HEK293T (cell line): Measurements from ENCODE around the gene MGAT5.

Experiments used
- CTCF ChIA-PET: fragments of 350-600 bp; formaldehyde crosslinking; extraction: SDS; loops from one replicate; lab custom pipeline; 2021; ENCODE audit warnings: antibody characterized with exemption, inconsistent platforms; lab: Yijun Ruan, JAX
- POLR2A ChIA-PET: fragments of 350-600 bp; formaldehyde crosslinking; extraction: SDS; loops from one replicate; lab custom pipeline; 2020; ENCODE audit warnings: antibody characterized with exemption, inconsistent platforms; lab: Yijun Ruan, JAX
- DNase-seq: peaks from one replicate; pipeline ENCODE4 v3.0.0; 2012; ENCODE audit warnings: mixed read lengths; ENCODE audit errors: extremely low spot score
- ARNT ChIP-seq: fragments of 450-650 bp; IDR thresholded peaks from 2 replicates; pipeline ENCODE4 v1.6.1; 2017; ENCODE audit warnings: mild to moderate bottlenecking
- BHLHE40 ChIP-seq: fragments of 450-650 bp; IDR thresholded peaks from 2 replicates; pipeline ENCODE4 v1.6.1; 2016; ENCODE audit warnings: mild to moderate bottlenecking, moderate library complexity, borderline replicate concordance
- CTBP1 ChIP-seq: fragments of 450-650 bp; IDR thresholded peaks from 2 replicates; pipeline ENCODE4 v1.6.1; 2016; ENCODE audit warnings: borderline replicate concordance
- ELF4 ChIP-seq: fragments of 450-650 bp; IDR thresholded peaks from 2 replicates; pipeline ENCODE4 v1.6.1; 2017; ENCODE audit warnings: antibody characterized with exemption
- FOXA1 ChIP-seq: fragments of 450-650 bp; IDR thresholded peaks from 2 replicates; pipeline ENCODE4 v1.6.1; 2016; ENCODE audit warnings: mild to moderate bottlenecking
- FOXK2 ChIP-seq: fragments of 450-650 bp; IDR thresholded peaks from 2 replicates; pipeline ENCODE4 v1.6.1; 2016; ENCODE audit warnings: mild to moderate bottlenecking
- FOXM1 ChIP-seq: fragments of 450-650 bp; IDR thresholded peaks from 2 replicates; pipeline ENCODE4 v1.6.1; 2017; ENCODE audit warnings: mild to moderate bottlenecking, borderline replicate concordance
- HDGF ChIP-seq: fragments of 450-650 bp; IDR thresholded peaks from 2 replicates; pipeline ENCODE4 v1.6.1; 2017; ENCODE audit warnings: antibody characterized with exemption, borderline replicate concordance
- L3MBTL2 ChIP-seq: fragments of 450-650 bp; conservative IDR thresholded peaks from 2 replicates; pipeline ENCODE4 v1.6.1; 2016; ENCODE audit warnings: mild to moderate bottlenecking
- LEF1 ChIP-seq: fragments of 450-650 bp; IDR thresholded peaks from 2 replicates; pipeline ENCODE4 v1.6.1; 2017; ENCODE audit warnings: mild to moderate bottlenecking, borderline replicate concordance
- NFRKB ChIP-seq: fragments of 450-650 bp; IDR thresholded peaks from 2 replicates; pipeline ENCODE4 v1.6.1; 2016; ENCODE audit warnings: mild to moderate bottlenecking, moderate library complexity
- PKNOX1 ChIP-seq: fragments of 450-650 bp; IDR thresholded peaks from 2 replicates; pipeline ENCODE4 v1.6.1; 2016
- SP1 ChIP-seq: fragments of 450-650 bp; IDR thresholded peaks from 2 replicates; pipeline ENCODE4 v1.6.1; 2017
- SUZ12 ChIP-seq: fragments of 450-650 bp; IDR thresholded peaks from 2 replicates; pipeline ENCODE4 v1.6.1; 2016; ENCODE audit warnings: mild to moderate bottlenecking
- TARDBP ChIP-seq: fragments of 450-650 bp; IDR thresholded peaks from 2 replicates; pipeline ENCODE4 v1.6.1; 2016
- ZNF384 ChIP-seq: fragments of 450-650 bp; IDR thresholded peaks from 2 replicates; pipeline ENCODE4 v1.6.1; 2016

Gene MGAT5

DNA sequence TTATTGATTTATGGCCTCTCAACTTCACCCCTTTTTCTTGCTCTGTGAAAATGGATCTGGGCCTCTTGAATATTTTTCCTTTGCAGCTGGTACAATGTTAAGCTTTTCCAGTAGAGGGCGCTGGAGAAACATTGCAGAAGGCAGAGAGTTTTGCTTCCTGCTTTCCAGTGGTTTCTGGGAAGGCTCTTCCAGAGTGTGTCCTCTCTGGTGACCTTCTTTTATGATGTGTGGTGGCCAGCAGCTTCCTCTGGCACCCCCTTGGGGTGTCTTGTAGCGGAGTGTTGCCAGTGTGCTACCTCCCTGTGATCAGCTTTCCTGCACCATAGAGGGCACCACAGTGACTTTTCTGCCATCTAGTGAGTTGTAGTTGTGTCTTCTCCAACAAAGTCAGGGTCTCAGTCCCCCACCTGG is 25.4 kb upstream of the MGAT5 start:
- POLR2A ChIA-PET = interaction anchor here (0.6 kb wide), 1 partner anchor 111 kb away, joined by 3 read pairs; no protein-coding TSS in a partner anchor
- CTCF ChIA-PET = no interaction called here
- DNase-seq = peak; percentile 20
- no peak for TF ChIP-seq FOXM1
- no peak for TF ChIP-seq TARDBP
- no peak for TF ChIP-seq HDGF
- no peak for TF ChIP-seq ARNT
- no peak for TF ChIP-seq BHLHE40
- TF ChIP-seq CTBP1 = no peak
- no peak for TF ChIP-seq L3MBTL2
- no peak for TF ChIP-seq FOXK2
- no peak for TF ChIP-seq SP1
- TF ChIP-seq NFRKB = no peak
- TF ChIP-seq PKNOX1 = no peak
- TF ChIP-seq LEF1 = no peak
- TF ChIP-seq ELF4 = no peak

GRCh38 chr2:134229540-134229939 is 24.3 kb upstream of the MGAT5 start:
- no peak for TF ChIP-seq FOXM1
- TF ChIP-seq NFRKB = no peak
- TF ChIP-seq PKNOX1 = no peak
- no peak for TF ChIP-seq BHLHE40
- no peak for TF ChIP-seq SP1
- TF ChIP-seq CTBP1 = no peak
- no peak for TF ChIP-seq TARDBP
- no peak for TF ChIP-seq FOXK2
- TF ChIP-seq FOXA1 = no peak
- no peak for TF ChIP-seq LEF1
- TF ChIP-seq L3MBTL2 = no peak
- TF ChIP-seq HDGF = no peak
- no peak for TF ChIP-seq ELF4
- no peak for TF ChIP-seq SUZ12
- TF ChIP-seq ZNF384 = no peak
- no peak for TF ChIP-seq ARNT
- ChIA-PET CTCF (no interaction called here), POLR2A (no interaction called here)
- no peak for DNase-seq

DNA sequence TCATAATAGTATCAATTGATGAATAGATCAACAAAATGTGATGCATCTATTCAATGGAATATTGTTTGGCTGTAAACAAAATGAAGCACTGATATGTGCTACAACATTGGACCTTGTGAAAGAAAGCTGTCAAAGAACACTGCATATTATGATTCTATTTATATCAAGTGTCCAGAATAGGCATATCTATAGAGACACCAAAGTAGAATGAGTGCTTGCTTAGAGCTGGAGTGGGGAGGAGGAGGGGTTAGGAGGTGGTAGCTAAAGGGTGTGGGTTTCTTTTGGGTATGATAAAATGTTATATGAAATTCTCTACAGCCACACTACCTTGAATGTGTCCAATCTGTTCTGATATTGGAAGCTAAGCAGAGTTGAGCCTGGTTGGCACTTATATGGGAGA is 23.0 kb upstream of the MGAT5 start:
- TF ChIP-seq FOXA1 = no peak
- TF ChIP-seq SP1 = no peak
- no peak for TF ChIP-seq FOXK2
- no peak for TF ChIP-seq SUZ12
- TF ChIP-seq ZNF384 = no peak
- no peak for TF ChIP-seq TARDBP
- no peak for TF ChIP-seq HDGF
- TF ChIP-seq FOXM1 = no peak
- no peak for TF ChIP-seq BHLHE40
- TF ChIP-seq L3MBTL2 = no peak
- no peak for TF ChIP-seq PKNOX1
- no peak for TF ChIP-seq LEF1
- no peak for TF ChIP-seq ARNT
- no peak for TF ChIP-seq CTBP1
- TF ChIP-seq ELF4 = no peak
- no peak for TF ChIP-seq NFRKB

GRCh38 chr2:134231301-134231964 is 22.4 kb upstream of the MGAT5 start:
- DNase-seq = no peak
- ChIA-PET POLR2A (no interaction called here), CTCF (interaction anchor here (1.5 to 1.7 kb wide), 2 partner anchors 14 to 24 kb away, joined by 3 read pairs; no protein-coding TSS in a partner anchor)
- no peak for TF ChIP-seq HDGF
- TF ChIP-seq FOXA1 = no peak
- TF ChIP-seq SUZ12 = no peak
- no peak for TF ChIP-seq CTBP1
- no peak for TF ChIP-seq TARDBP
- no peak for TF ChIP-seq PKNOX1
- TF ChIP-seq BHLHE40 = no peak
- no peak for TF ChIP-seq NFRKB
- TF ChIP-seq SP1 = no peak
- no peak for TF ChIP-seq LEF1
- no peak for TF ChIP-seq FOXM1
- TF ChIP-seq ARNT = no peak

More for the DNA sequence above, 23.0 kb upstream of the MGAT5 start:
- POLR2A ChIA-PET = no interaction called here
- CTCF ChIA-PET = interaction anchor here (1.5 to 1.7 kb wide), 2 partner anchors 14 to 23 kb away, joined by 3 read pairs; no protein-coding TSS in a partner anchor
- DNase-seq = no peak

DNA sequence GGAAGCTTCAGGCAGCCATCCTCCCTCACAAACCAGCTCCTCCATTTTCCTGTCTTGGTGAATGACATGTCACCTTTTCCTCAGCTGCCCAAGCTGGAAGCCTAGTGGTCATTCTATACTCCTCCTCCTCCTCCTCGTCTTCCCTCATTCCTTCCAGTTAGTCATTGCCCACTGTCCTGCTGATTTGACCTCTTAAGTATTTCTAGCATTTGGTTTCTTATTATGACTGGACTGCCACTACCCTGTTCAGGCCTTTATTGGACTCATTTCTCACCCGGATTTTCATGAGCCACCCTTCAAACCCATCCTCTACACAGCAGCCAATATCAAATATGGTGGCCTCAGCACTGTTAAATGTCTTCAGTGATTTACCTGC is 21.9 kb upstream of the MGAT5 start:
- POLR2A ChIA-PET = no interaction called here
- CTCF ChIA-PET = interaction anchor here (1.5 to 1.7 kb wide), 2 partner anchors 13 to 24 kb away, joined by 3 read pairs; no protein-coding TSS in a partner anchor
- DNase-seq = no peak
- TF ChIP-seq TARDBP = no peak
- no peak for TF ChIP-seq L3MBTL2
- TF ChIP-seq NFRKB = no peak
- no peak for TF ChIP-seq FOXK2
- no peak for TF ChIP-seq SUZ12
- no peak for TF ChIP-seq CTBP1
- no peak for TF ChIP-seq FOXM1
- no peak for TF ChIP-seq BHLHE40
- no peak for TF ChIP-seq PKNOX1
- no peak for TF ChIP-seq ARNT
- no peak for TF ChIP-seq ELF4
- TF ChIP-seq ZNF384 = no peak
- no peak for TF ChIP-seq FOXA1
- no peak for TF ChIP-seq LEF1
- TF ChIP-seq HDGF = no peak
- no peak for TF ChIP-seq SP1
